ENCODE measurements around the gene FER1L5.

DNA sequence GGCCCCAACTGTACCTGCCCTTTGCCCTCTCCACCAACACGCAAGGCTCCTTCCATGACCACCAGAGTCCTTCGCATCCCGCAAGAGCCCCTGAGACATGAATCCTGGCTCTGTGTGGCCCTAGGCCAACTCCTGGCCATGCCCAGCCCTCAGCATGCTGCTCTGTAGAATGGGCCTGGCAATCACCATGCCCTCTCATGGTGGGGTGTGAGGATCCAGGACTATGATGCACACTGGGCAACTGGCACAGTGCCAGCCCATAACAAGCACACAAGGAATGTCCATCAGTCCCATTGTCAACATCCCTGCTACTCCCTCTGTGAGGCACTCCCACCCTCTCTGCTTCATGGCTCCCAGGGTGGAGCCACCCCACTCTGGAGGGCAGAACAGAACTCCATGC is 44.7 kb downstream of the FER1L5 start:
- TF ChIP-seq, protein P1, sequence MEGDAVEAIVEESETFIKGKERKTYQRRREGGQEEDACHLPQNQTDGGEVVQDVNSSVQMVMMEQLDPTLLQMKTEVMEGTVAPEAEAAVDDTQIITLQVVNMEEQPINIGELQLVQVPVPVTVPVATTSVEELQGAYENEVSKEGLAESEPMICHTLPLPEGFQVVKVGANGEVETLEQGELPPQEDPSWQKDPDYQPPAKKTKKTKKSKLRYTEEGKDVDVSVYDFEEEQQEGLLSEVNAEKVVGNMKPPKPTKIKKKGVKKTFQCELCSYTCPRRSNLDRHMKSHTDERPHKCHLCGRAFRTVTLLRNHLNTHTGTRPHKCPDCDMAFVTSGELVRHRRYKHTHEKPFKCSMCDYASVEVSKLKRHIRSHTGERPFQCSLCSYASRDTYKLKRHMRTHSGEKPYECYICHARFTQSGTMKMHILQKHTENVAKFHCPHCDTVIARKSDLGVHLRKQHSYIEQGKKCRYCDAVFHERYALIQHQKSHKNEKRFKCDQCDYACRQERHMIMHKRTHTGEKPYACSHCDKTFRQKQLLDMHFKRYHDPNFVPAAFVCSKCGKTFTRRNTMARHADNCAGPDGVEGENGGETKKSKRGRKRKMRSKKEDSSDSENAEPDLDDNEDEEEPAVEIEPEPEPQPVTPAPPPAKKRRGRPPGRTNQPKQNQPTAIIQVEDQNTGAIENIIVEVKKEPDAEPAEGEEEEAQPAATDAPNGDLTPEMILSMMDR (IDR thresholded peaks at IDR 0.05; ENCODE audit: low read depth, low read length, poor library complexity, severe bottlenecking) = no peak
- no peak for TF ChIP-seq EZH2phosphoT487 (IDR thresholded peaks at IDR 0.05; ENCODE audit: borderline replicate concordance, low read length)
